PC-9 (cell line): ENCODE data around the gene DOCK1. TPM values are rescaled to one million over a fixed set of nuclear protein-coding genes. Genes with fewer than 3 reads are reported as not detected.

Experiments used
- BruUV-seq: library from RNA; stranded (reverse); fragments of 400-500 nt; replicated peaks from 2 replicates; lab custom pipeline; 2021; lab: Mats Ljungman, UMichigan
- CTCF ChIA-PET: fragments of 300-600 bp; sonication (Branson Sonifier 250); formaldehyde crosslinking; loops from one replicate; lab custom pipeline; 2022; ENCODE audit warnings: antibody characterized with exemption; lab: Charles Lee
- POLR2A ChIA-PET: fragments of 300-600 bp; sonication (Branson Sonifier 250); formaldehyde crosslinking; loops from one replicate; lab custom pipeline; 2022; ENCODE audit warnings: antibody characterized with exemption; ENCODE audit not compliant: unreplicated experiment; lab: Charles Lee
- DNase-seq, 2 experiments: peaks; one replicate each; pipeline versions ENCODE4 v3.0.0 to v3.0.0-alpha.2; 2015 to 2022; ENCODE audit warnings: mixed read lengths in 1 of 2
- H2AFZ ChIP-seq: fragments of 200-600 bp; sonication (generic); 2 replicates; pipeline ENCODE4 v1.8.1; 2017; ENCODE audit warnings: antibody characterized with exemption
- H3F3A ChIP-seq: fragments of 200-600 bp; sonication (generic); 2 replicates; pipeline ENCODE4 v1.8.1; 2017; ENCODE audit warnings: antibody characterized with exemption, mild to moderate bottlenecking, low read depth; ENCODE audit not compliant: insufficient read depth
- H3K27ac ChIP-seq: fragments of 200-600 bp; sonication (generic); 2 replicates; pipeline ENCODE4 v1.6.1; 2016; ENCODE audit warnings: mixed run types
- H3K27me3 ChIP-seq: fragments of 200-600 bp; sonication (generic); 2 replicates; pipeline ENCODE4 v1.6.1; 2016; ENCODE audit warnings: low read depth, mixed run types; ENCODE audit not compliant: insufficient read depth
- H3K36me3 ChIP-seq: fragments of 200-600 bp; sonication (generic); 2 replicates; pipeline ENCODE4 v1.6.1; 2016; ENCODE audit warnings: low read depth, mixed run types
- H3K4me1 ChIP-seq: fragments of 200-600 bp; sonication (generic); replicated peaks from 2 replicates; pipeline ENCODE4 v1.6.1; 2016; ENCODE audit warnings: mixed run types; ENCODE audit not compliant: insufficient read depth
- H3K4me2 ChIP-seq: fragments of 200-600 bp; sonication (generic); 2 replicates; pipeline ENCODE4 v1.6.1; 2017; ENCODE audit warnings: mixed run types
- H3K4me3 ChIP-seq: fragments of 200-600 bp; sonication (generic); 2 replicates; pipeline ENCODE4 v1.6.1; 2016; ENCODE audit warnings: mixed run types
- H3K79me2 ChIP-seq: fragments of 200-600 bp; sonication (generic); 2 replicates; pipeline ENCODE4 v1.6.1; 2017; ENCODE audit warnings: low read depth, mixed run types
- H3K9me2 ChIP-seq: fragments of 200-600 bp; sonication (generic); 2 replicates; pipeline ENCODE4 v1.8.1; 2017; ENCODE audit warnings: mild to moderate bottlenecking; ENCODE audit not compliant: insufficient read depth
- H3K9me3 ChIP-seq: fragments of 200-600 bp; sonication (generic); 2 replicates; pipeline ENCODE4 v1.8.1; 2016; ENCODE audit warnings: low read depth; ENCODE audit not compliant: insufficient read depth
- H4K20me1 ChIP-seq: fragments of 200-600 bp; sonication (generic); 2 replicates; pipeline ENCODE4 v1.8.1; 2017; ENCODE audit not compliant: insufficient read depth
- EZH2 ChIP-seq: fragments of 200-600 bp; sonication (generic); IDR thresholded peaks from 2 replicates; pipeline ENCODE4 v1.8.0; 2017; ENCODE audit warnings: antibody characterized with exemption, low read depth
- intact Hi-C: fragments of 100-400 bp; cut with micrococcal nuclease; formaldehyde crosslinking; loops from one replicate; pipeline ENCODE4 v1.10.0; 2022; ENCODE audit not compliant: unreplicated experiment
- total RNA-seq: library from RNA; stranded (reverse); gene quantifications from 2 replicates; pipeline ENCODE4 v1.2.3, GENCODE V29; 2021
- TF ChIP-seq, protein P1 (sequence below): fragments of 200-600 bp; sonication (generic); conservative IDR thresholded peaks from 2 replicates; pipeline ENCODE4 v1.6.1; 2017; ENCODE audit warnings: mixed run types, antibody characterized with exemption, mild to moderate bottlenecking, moderate library complexity

The DOCK1 gene
- total RNA-seq, 1 experiment from 2014 or later, result 24.8 TPM

GRCh38 chr10:127132451-127132850 is 227.2 kb downstream of the DOCK1 start:
- H2AFZ ChIP-seq, result no peak overlapping the region
- intact Hi-C loops, result no loop called here
- ChIA-PET POLR2A (no interaction called here), CTCF (no interaction called here)
- no TSS peak for BruUV-seq
- H3K4me3 ChIP-seq, result no peak overlapping the region
- no peaks in the 10 kb centered on the region for H3K4me1 ChIP-seq
- no peak overlapping the region for H3K4me2 ChIP-seq
- no peaks in the 10 kb centered on the region for H3K79me2 ChIP-seq
- H4K20me1 ChIP-seq, result no peaks in the 10 kb centered on the region
- no peak overlapping the region for H3K27ac ChIP-seq
- no peaks in the 10 kb centered on the region for H3F3A ChIP-seq
- no peaks in the 10 kb centered on the region for H3K27me3 ChIP-seq
- no peaks in the 10 kb centered on the region for H3K9me3 ChIP-seq
- TF ChIP-seq, protein P1, sequence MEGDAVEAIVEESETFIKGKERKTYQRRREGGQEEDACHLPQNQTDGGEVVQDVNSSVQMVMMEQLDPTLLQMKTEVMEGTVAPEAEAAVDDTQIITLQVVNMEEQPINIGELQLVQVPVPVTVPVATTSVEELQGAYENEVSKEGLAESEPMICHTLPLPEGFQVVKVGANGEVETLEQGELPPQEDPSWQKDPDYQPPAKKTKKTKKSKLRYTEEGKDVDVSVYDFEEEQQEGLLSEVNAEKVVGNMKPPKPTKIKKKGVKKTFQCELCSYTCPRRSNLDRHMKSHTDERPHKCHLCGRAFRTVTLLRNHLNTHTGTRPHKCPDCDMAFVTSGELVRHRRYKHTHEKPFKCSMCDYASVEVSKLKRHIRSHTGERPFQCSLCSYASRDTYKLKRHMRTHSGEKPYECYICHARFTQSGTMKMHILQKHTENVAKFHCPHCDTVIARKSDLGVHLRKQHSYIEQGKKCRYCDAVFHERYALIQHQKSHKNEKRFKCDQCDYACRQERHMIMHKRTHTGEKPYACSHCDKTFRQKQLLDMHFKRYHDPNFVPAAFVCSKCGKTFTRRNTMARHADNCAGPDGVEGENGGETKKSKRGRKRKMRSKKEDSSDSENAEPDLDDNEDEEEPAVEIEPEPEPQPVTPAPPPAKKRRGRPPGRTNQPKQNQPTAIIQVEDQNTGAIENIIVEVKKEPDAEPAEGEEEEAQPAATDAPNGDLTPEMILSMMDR, result no peak
- no peak for TF ChIP-seq EZH2
- H3K9me2 ChIP-seq, result no peaks in the 10 kb centered on the region
- H3K36me3 ChIP-seq, result no peaks in the 10 kb centered on the region
- DNase-seq, result no peak

GRCh38 chr10:127133225-127133624 is 228.0 kb downstream of the DOCK1 start:
- BruUV-seq, result no TSS peak
- no peaks in the 10 kb centered on the region for H3F3A ChIP-seq
- no peak overlapping the region for H3K27ac ChIP-seq
- no peak overlapping the region for H2AFZ ChIP-seq
- no peak for DNase-seq
- TF ChIP-seq EZH2, result no peak
- TF ChIP-seq, protein P1, result no peak
- H3K79me2 ChIP-seq, result no peaks in the 10 kb centered on the region
- H3K4me1 ChIP-seq, result no peaks in the 10 kb centered on the region
- no peak overlapping the region for H3K4me3 ChIP-seq
- H3K9me3 ChIP-seq, result no peaks in the 10 kb centered on the region
- CTCF ChIA-PET, result no interaction called here
- H3K4me2 ChIP-seq, result no peak overlapping the region
- no peaks in the 10 kb centered on the region for H4K20me1 ChIP-seq
- H3K36me3 ChIP-seq, result no peaks in the 10 kb centered on the region
- intact Hi-C loops, result no loop called here
- POLR2A ChIA-PET, result no interaction called here
- no peaks in the 10 kb centered on the region for H3K27me3 ChIP-seq
- H3K9me2 ChIP-seq, result no peaks in the 10 kb centered on the region

- Histone ChIP-seq H3K27ac (no peak overlapping the region), H3F3A (no peaks in the 10 kb centered on the region), H3K36me3 (no peaks in the 10 kb centered on the region), H4K20me1 (no peaks in the 10 kb centered on the region), H3K4me2 (no peak overlapping the region), H3K79me2 (no peaks in the 10 kb centered on the region), H3K4me1 (no peaks in the 10 kb centered on the region), H3K9me2 (no peaks in the 10 kb centered on the region), H3K27me3 (no peaks in the 10 kb centered on the region), H3K4me3 (no peak overlapping the region), H2AFZ (no peak overlapping the region), H3K9me3 (no peaks in the 10 kb centered on the region)
- TF ChIP-seq, protein P1, result no peak
- no peak for TF ChIP-seq EZH2
- BruUV-seq, result no TSS peak
- CTCF ChIA-PET, result no interaction called here
- POLR2A ChIA-PET, result no interaction called here
- intact Hi-C loops, result no loop called here
- DNase-seq, result no peak
These were observed 228.7 kb downstream of the DOCK1 start for GRCh38 chr10:127133672-127134500.
